OCI-LY7 (cell line): ENCODE data around the gene TFAP2B. TPM values are rescaled to one million over a fixed set of nuclear protein-coding genes. Genes with fewer than 3 reads are reported as not detected.

Source experiments
- BruUV-seq: library from RNA; stranded (reverse); fragments of 400-500 nt; replicated peaks from 2 replicates; lab custom pipeline; 2021; lab: Mats Ljungman, UMichigan
- CTCF ChIA-PET: fragments of 300-600 bp; sonication (Branson Sonifier 250); formaldehyde crosslinking; loops from one replicate; lab custom pipeline; 2022; ENCODE audit warnings: antibody characterized with exemption; ENCODE audit not compliant: unreplicated experiment; lab: Charles Lee
- POLR2A ChIA-PET: fragments of 300-600 bp; sonication (Branson Sonifier 250); formaldehyde crosslinking; loops from one replicate; lab custom pipeline; 2022; ENCODE audit warnings: antibody characterized with exemption; lab: Charles Lee
- DNase-seq: peaks from one replicate; pipeline ENCODE4 v3.0.0-alpha.2; 2015; ENCODE audit warnings: low spot score
- H2AFZ ChIP-seq: fragments of 200-600 bp; sonication (generic), shearing (Covaris generic); 2 replicates; pipeline ENCODE4 v1.6.1; 2014; ENCODE audit warnings: mild to moderate bottlenecking, antibody characterized with exemption, low read length, moderate library complexity
- H3K27ac ChIP-seq: fragments of 200-600 bp; sonication (generic); 2 replicates; pipeline ENCODE4 v1.5.1; 2014; ENCODE audit warnings: mixed run types, low read depth, mild to moderate bottlenecking, moderate library complexity, low read length, inconsistent platforms; ENCODE audit not compliant: poor library complexity, severe bottlenecking
- H3K36me3 ChIP-seq: fragments of 200-600 bp; sonication (generic); 2 replicates; pipeline ENCODE4 v1.6.1; 2014; ENCODE audit warnings: mild to moderate bottlenecking, antibody characterized with exemption, low read length, moderate library complexity, mixed read lengths; ENCODE audit not compliant: insufficient read depth
- H3K4me1 ChIP-seq: fragments of 200-600 bp; sonication (generic); 2 replicates; pipeline ENCODE4 v1.5.1; 2014; ENCODE audit warnings: mild to moderate bottlenecking, low read length; ENCODE audit not compliant: insufficient read depth, poor library complexity, severe bottlenecking
- H3K4me2 ChIP-seq: fragments of 200-600 bp; sonication (generic); 2 replicates; pipeline ENCODE4 v1.6.1; 2014; ENCODE audit warnings: mild to moderate bottlenecking, low read length
- H3K4me3 ChIP-seq: fragments of 200-600 bp; sonication (generic); 2 replicates; pipeline ENCODE4 v1.5.1; 2014; ENCODE audit warnings: mild to moderate bottlenecking, low read depth, low read length; ENCODE audit not compliant: poor library complexity, severe bottlenecking
- H3K79me2 ChIP-seq: fragments of 200-600 bp; sonication (generic); 2 replicates; pipeline ENCODE4 v1.6.1; 2016; ENCODE audit warnings: low read depth, mild to moderate bottlenecking, low read length, moderate library complexity, mixed read lengths; ENCODE audit not compliant: insufficient read depth
- H3K9me2 ChIP-seq: fragments of 200-600 bp; sonication (generic); 2 replicates; pipeline ENCODE4 v1.6.1; 2016; ENCODE audit warnings: mild to moderate bottlenecking, low read length, mixed read lengths; ENCODE audit not compliant: insufficient read depth
- H3K9me3 ChIP-seq: fragments of 200-600 bp; sonication (generic); 2 replicates; pipeline ENCODE4 v1.6.1; 2014; ENCODE audit warnings: mild to moderate bottlenecking, mixed run types, low read length, mixed read lengths
- H4K20me1 ChIP-seq: fragments of 200-600 bp; sonication (generic); 2 replicates; pipeline ENCODE4 v1.6.1; 2014; ENCODE audit warnings: mild to moderate bottlenecking, antibody characterized with exemption, low read length, moderate library complexity, mixed read lengths; ENCODE audit not compliant: insufficient read depth
- EZH2phosphoT487 ChIP-seq: fragments of 200-600 bp; sonication (generic); IDR thresholded peaks from 2 replicates; pipeline ENCODE4 v1.6.1; 2018; ENCODE audit warnings: low read depth, borderline replicate concordance, mild to moderate bottlenecking, mixed run types, antibody characterized with exemption, low read length, moderate library complexity, mixed read lengths
- intact Hi-C: fragments of 100-400 bp; cut with micrococcal nuclease; formaldehyde crosslinking; loops from one replicate; pipeline ENCODE4 v1.10.0; 2022; ENCODE audit not compliant: unreplicated experiment
- total RNA-seq, 2 experiments: library from RNA; depleted of rRNA in 1 of 2; stranded (reverse); fragments of >200 nt in 1 of 2; shearing (Covaris generic) in 1 of 2; gene quantifications; 2 replicates each; pipeline ENCODE4 v1.2.3, GENCODE V29; 2014 to 2022
- TF ChIP-seq, protein P1 (sequence below): fragments of 200-600 bp; sonication (generic); conservative IDR thresholded peaks from 2 replicates; pipeline ENCODE4 v1.5.1; 2014; ENCODE audit warnings: mild to moderate bottlenecking, antibody characterized with exemption, low read length, moderate library complexity, mixed read lengths

TFAP2B gene
- total RNA-seq, 2 experiments from 2014 or later, result not detected

DNA sequence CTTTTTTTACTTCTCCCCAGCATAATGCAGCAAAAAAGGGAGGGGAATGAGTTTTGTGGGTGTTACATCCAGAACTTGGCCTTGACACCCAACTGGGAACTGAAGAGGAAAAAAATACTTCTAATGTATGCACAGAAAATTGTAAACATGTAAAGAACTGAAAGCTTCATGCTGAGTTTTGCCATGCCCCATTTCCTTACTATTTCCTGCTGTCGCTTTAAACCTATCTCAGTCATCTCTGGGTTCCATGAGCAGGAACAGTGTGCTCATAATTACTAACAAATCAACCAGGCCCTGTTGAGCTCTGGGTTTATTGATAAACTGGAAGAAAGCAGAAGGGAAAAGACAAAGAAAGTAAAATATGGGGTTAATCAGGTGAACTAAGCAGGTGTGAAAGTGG is 14.2 kb downstream of the TFAP2B start:
- Histone ChIP-seq H3K36me3 (no peaks in the 10 kb centered on the region), H3K79me2 (no peaks in the 10 kb centered on the region), H2AFZ (no peak overlapping the region), H3K27ac (no peak overlapping the region), H4K20me1 (no peaks in the 10 kb centered on the region), H3K9me3 (no peaks in the 10 kb centered on the region), H3K4me3 (no peak overlapping the region), H3K9me2 (no peaks in the 10 kb centered on the region), H3K4me1 (no peaks in the 10 kb centered on the region), H3K4me2 (no peak overlapping the region)
- no peak for DNase-seq
- ChIA-PET CTCF (no interaction called here), POLR2A (interaction anchor here (0.5 to 0.6 kb wide), 2 partner anchors 11 to 835 kb away, joined by 3 read pairs; no protein-coding TSS in a partner anchor)
- intact Hi-C loops, result no loop called here
- TF ChIP-seq, protein P1, sequence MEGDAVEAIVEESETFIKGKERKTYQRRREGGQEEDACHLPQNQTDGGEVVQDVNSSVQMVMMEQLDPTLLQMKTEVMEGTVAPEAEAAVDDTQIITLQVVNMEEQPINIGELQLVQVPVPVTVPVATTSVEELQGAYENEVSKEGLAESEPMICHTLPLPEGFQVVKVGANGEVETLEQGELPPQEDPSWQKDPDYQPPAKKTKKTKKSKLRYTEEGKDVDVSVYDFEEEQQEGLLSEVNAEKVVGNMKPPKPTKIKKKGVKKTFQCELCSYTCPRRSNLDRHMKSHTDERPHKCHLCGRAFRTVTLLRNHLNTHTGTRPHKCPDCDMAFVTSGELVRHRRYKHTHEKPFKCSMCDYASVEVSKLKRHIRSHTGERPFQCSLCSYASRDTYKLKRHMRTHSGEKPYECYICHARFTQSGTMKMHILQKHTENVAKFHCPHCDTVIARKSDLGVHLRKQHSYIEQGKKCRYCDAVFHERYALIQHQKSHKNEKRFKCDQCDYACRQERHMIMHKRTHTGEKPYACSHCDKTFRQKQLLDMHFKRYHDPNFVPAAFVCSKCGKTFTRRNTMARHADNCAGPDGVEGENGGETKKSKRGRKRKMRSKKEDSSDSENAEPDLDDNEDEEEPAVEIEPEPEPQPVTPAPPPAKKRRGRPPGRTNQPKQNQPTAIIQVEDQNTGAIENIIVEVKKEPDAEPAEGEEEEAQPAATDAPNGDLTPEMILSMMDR, result no peak
- TF ChIP-seq EZH2phosphoT487, result no peak
- BruUV-seq, result no TSS peak

DNA sequence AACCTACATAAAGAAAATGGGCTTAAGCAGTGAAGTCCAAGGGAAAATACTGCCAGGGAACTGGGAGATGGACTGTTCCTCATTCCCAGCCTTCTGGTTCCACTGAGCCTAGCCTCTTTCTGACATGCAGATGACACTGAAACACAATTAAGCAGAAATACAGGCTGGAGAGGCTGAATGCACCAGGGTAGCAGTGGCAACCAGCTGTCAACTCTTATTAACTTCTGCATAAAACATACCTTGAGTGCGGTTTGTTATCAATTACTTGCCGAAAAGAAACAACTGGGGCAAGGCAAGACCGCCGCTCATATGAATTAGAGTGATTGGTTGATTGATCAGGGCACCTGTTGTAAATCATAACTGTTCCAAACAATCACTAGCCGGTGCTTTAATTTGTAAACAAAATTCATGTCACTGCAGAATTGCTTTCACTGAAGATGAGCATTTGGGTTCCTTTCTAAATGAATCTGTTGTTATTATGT is 16.3 kb downstream of the TFAP2B start:
- Histone ChIP-seq H3K4me1 (no peaks in the 10 kb centered on the region), H3K4me2 (no peak overlapping the region), H3K9me2 (no peaks in the 10 kb centered on the region), H3K79me2 (no peaks in the 10 kb centered on the region), H3K9me3 (no peaks in the 10 kb centered on the region), H4K20me1 (no peaks in the 10 kb centered on the region), H3K36me3 (no peaks in the 10 kb centered on the region), H3K4me3 (no peak overlapping the region), H2AFZ (no peak overlapping the region), H3K27ac (no peak overlapping the region)
- POLR2A ChIA-PET, result no interaction called here
- no peak for DNase-seq
- CTCF ChIA-PET, result no interaction called here
- BruUV-seq, result no TSS peak
- no peak for TF ChIP-seq EZH2phosphoT487
- TF ChIP-seq, protein P1, result no peak
- intact Hi-C loops, result no loop called here

DNA sequence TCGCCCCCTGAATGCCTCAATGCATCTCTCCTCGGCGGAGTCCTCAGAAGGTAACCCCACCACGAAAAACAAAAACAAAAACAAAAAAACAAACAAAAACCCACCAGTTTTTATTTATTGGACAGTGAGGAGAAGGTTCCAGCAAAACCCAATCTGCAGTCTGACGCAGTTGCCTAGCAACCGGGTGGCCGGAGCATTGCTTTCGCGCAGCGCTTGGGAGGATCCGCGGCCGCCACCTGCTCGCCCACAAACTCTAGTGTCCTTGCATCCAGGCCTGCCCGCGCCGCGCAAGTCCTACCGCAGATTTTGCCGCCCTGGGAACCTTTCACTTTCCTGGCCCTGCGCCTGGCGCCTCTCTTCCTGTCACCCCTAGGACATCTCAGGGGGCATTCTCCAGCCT is 17.6 kb downstream of the TFAP2B start:
- intact Hi-C loops, result no loop called here
- Histone ChIP-seq H3K36me3 (no peaks in the 10 kb centered on the region), H3K27ac (no peak overlapping the region), H3K9me3 (no peaks in the 10 kb centered on the region), H3K79me2 (no peaks in the 10 kb centered on the region), H2AFZ (no peak overlapping the region), H4K20me1 (no peaks in the 10 kb centered on the region), H3K9me2 (no peaks in the 10 kb centered on the region), H3K4me2 (no peak overlapping the region), H3K4me1 (no peaks in the 10 kb centered on the region), H3K4me3 (no peak overlapping the region)
- TF ChIP-seq EZH2phosphoT487, result no peak
- TF ChIP-seq, protein P1, result no peak
- no TSS peak for BruUV-seq
- DNase-seq, result no peak
- ChIA-PET POLR2A (no interaction called here), CTCF (no interaction called here)
